Endodermal cell (in vitro differentiated cells): Measurements from ENCODE around the gene AXDND1. TPM values are rescaled to one million over a fixed set of nuclear protein-coding genes. Genes with fewer than 3 reads are reported as not detected.
"Not testable (repeated sequence)": the region's sequence is repeated elsewhere in the genome, so short reads cannot be mapped to it uniquely, and the experiment has no call there.

Experiments used
- DNase-seq: peaks from one replicate; pipeline ENCODE4 v3.0.0-alpha.2; 2017
- H3K27ac ChIP-seq: 2 replicates; pipeline ENCODE4 v1.5.1; 2013; ENCODE audit warnings: mild to moderate bottlenecking, low read depth, low read length, moderate library complexity
- H3K27me3 ChIP-seq: 2 replicates; pipeline ENCODE4 v1.6.1; 2013; ENCODE audit warnings: mild to moderate bottlenecking, low read length, moderate library complexity; ENCODE audit not compliant: insufficient read depth, control insufficient read depth, poor library complexity, severe bottlenecking
- H3K36me3 ChIP-seq: 2 replicates; pipeline ENCODE4 v1.7.0; 2013; ENCODE audit warnings: mild to moderate bottlenecking, low read length, moderate library complexity; ENCODE audit not compliant: control insufficient read depth, insufficient read depth
- H3K4me1 ChIP-seq: one replicate; pipeline ENCODE4 v1.7.0; 2013; ENCODE audit warnings: low read length; ENCODE audit not compliant: control insufficient read depth, insufficient read depth
- H3K4me3 ChIP-seq: 2 replicates; pipeline ENCODE4 v1.5.1; 2013; ENCODE audit warnings: mild to moderate bottlenecking, low read length, moderate library complexity
- H3K9ac ChIP-seq: 2 replicates; pipeline ENCODE4 v1.6.1; 2013; ENCODE audit warnings: mild to moderate bottlenecking, low read length, moderate library complexity; ENCODE audit not compliant: poor library complexity, severe bottlenecking; ENCODE audit errors: extremely low read depth
- H3K9me3 ChIP-seq: 2 replicates; pipeline ENCODE4 v1.6.1; 2013; ENCODE audit warnings: mild to moderate bottlenecking, low read length, moderate library complexity; ENCODE audit not compliant: control insufficient read depth
- H3K27ac Mint-ChIP-seq: 2 replicates; pipeline ENCODE4 v1.8.0; 2020; ENCODE audit warnings: mixed read lengths
- H3K27me3 Mint-ChIP-seq: 2 replicates; pipeline ENCODE4 v1.8.0; 2021; ENCODE audit warnings: mild to moderate bottlenecking, mixed read lengths; ENCODE audit not compliant: insufficient read depth
- H3K36me3 Mint-ChIP-seq: 2 replicates; pipeline ENCODE4 v1.8.0; 2020; ENCODE audit warnings: low read depth, mixed read lengths
- H3K4me1 Mint-ChIP-seq: 2 replicates; pipeline ENCODE4 v1.8.0; 2020; ENCODE audit warnings: mixed read lengths
- H3K4me3 Mint-ChIP-seq: 2 replicates; pipeline ENCODE4 v1.8.0; 2020; ENCODE audit warnings: mild to moderate bottlenecking, moderate library complexity, mixed read lengths
- H3K9me3 Mint-ChIP-seq: 2 replicates; pipeline ENCODE4 v1.8.0; 2020; ENCODE audit warnings: mild to moderate bottlenecking, mixed read lengths
- CTCF ChIP-seq: fragments of 200-600 bp; sonication (generic); conservative IDR thresholded peaks from 2 replicates; pipeline ENCODE4 v1.5.0; 2021; ENCODE audit warnings: antibody characterized with exemption, mild to moderate bottlenecking
- WGBS, 2 experiments: methylation state at CpG; one replicate each; pipeline versions ENCODE4 v1.1.5 to v1.1.7; 2013; ENCODE audit warnings: missing lambda C conversion rate in 2 of 2, mixed read lengths in 1 of 2; ENCODE audit not compliant: insufficient coverage in 1 of 2, insufficient read length in 1 of 2; 5-methylcytosine and 5-hydroxymethylcytosine counted together
- total RNA-seq, 2 donors: library from RNA; stranded (reverse); fragmentation: NEBNext Ultra II Directional in 1 of 2; extraction: Animal tissue kit (Norgen Biotek cat#: 25700) in 1 of 2; gene quantifications; 2 replicates in 1 of 2; 3 replicates in 1 of 2; pipeline ENCODE4 v1.2.1, GENCODE V29; 2021

AXDND1 gene
- total RNA-seq, 2 donors from 2014 or later = 0.69 to 1.3 TPM

GRCh38 chr1:179440971-179441370 is 75.2 kb downstream of the AXDND1 start:
- H3K27me3 ChIP-seq = no peaks in the 10 kb centered on the region
- Mint-ChIP-seq H3K4me3 (no peak overlapping the region), H3K27ac (no peak overlapping the region), H3K4me1 (peaks cover 2% of the 10 kb centered on the region), H3K27me3 (no peaks in the 10 kb centered on the region), H3K36me3 (peaks cover 9% of the 10 kb centered on the region), H3K9me3 (peaks cover 58% of the 10 kb centered on the region)
- no peak for TF ChIP-seq CTCF
- 90 to 93% methylated on average over 7 of the region's 7 CpGs for WGBS, 2 experiments
- no peak overlapping the region for H3K27ac ChIP-seq
- H3K9me3 ChIP-seq = peaks cover 74% of the 10 kb centered on the region
- no peak for DNase-seq
- no peaks in the 10 kb centered on the region for H3K36me3 ChIP-seq
- H3K9ac ChIP-seq = no peak overlapping the region
- peak overlapping the region; percentile 50 for H3K4me3 ChIP-seq
- no peaks in the 10 kb centered on the region for H3K4me1 ChIP-seq

DNA sequence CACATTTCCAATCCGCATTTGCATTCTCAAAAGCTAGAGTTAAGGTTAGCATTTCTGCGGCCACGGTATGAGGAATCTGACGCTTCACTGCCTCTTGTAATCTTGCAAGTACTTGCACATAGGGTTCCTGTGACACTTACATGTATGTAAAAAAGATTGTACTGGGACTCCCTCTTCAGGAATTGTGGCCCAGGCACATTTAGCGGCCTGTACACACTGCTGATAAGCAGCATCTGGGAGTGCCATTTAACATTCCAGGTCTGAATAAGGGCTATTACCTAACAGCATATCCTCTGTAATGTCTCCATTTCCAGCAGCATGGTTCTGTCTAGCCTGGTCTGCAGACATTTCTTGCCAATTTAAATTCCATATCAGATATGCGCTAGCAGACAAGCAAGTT is 75.7 kb downstream of the AXDND1 start:
- peak overlapping the region; percentile 50 for H3K4me3 ChIP-seq
- no peak overlapping the region for H3K27ac ChIP-seq
- WGBS, 2 experiments = 76 to 78% methylated on average over 6 of the region's 6 CpGs
- no peak for DNase-seq
- Mint-ChIP-seq H3K4me3 (no peak overlapping the region), H3K9me3 (peaks cover 52% of the 10 kb centered on the region), H3K27me3 (no peaks in the 10 kb centered on the region), H3K27ac (no peak overlapping the region), H3K36me3 (peaks cover 6% of the 10 kb centered on the region), H3K4me1 (peaks cover 2% of the 10 kb centered on the region)
- no peaks in the 10 kb centered on the region for H3K36me3 ChIP-seq
- no peaks in the 10 kb centered on the region for H3K27me3 ChIP-seq
- no peak for TF ChIP-seq CTCF
- H3K9ac ChIP-seq = no peak overlapping the region
- no peaks in the 10 kb centered on the region for H3K4me1 ChIP-seq
- peaks cover 69% of the 10 kb centered on the region for H3K9me3 ChIP-seq

DNA sequence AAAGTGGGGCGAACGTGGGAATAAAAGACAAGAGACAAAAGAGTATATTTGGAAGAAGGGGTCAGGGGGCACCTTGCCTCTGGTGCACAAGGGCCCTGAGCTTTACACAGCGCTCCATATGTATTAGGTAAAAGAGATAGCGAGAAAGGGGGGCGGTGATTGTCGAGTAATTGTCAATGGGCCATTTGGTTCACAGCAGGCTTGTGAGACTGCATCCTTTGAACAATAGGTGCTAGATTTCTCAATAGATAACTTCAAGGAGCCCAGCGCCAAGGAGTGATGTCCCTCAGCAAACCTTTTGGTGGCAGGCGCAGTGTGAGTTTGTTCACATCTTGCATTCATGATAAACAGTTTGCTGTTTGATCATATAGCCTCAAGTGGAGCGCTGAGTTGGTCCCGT is 77.1 kb downstream of the AXDND1 start:
- peak overlapping the region; percentile 70 for H3K4me3 ChIP-seq
- not testable (repeated sequence) for H3K36me3 ChIP-seq, H3K27me3 Mint-ChIP-seq, H3K27me3 ChIP-seq, H3K27ac Mint-ChIP-seq, H3K4me1 ChIP-seq, H3K27ac ChIP-seq, H3K4me1 Mint-ChIP-seq, H3K9ac ChIP-seq, H3K4me3 Mint-ChIP-seq, H3K36me3 Mint-ChIP-seq
- WGBS, 2 experiments = 66 to 82% methylated on average over 4 to 10 of the region's 10 CpGs
- peaks cover 64% of the 10 kb centered on the region for H3K9me3 ChIP-seq
- H3K9me3 Mint-ChIP-seq = peaks cover 39% of the 10 kb centered on the region
- peak; percentile 67 for DNase-seq

GRCh38 chr1:179445593-179445992 is 79.8 kb downstream of the AXDND1 start:
- Histone ChIP-seq H3K9me3 (peaks cover 38% of the 10 kb centered on the region), H3K9ac (no peak overlapping the region), H3K27me3 (no peaks in the 10 kb centered on the region), H3K4me3 (no peak overlapping the region), H3K36me3 (no peaks in the 10 kb centered on the region), H3K4me1 (no peaks in the 10 kb centered on the region), H3K27ac (no peak overlapping the region)
- no peak for TF ChIP-seq CTCF
- Mint-ChIP-seq H3K27me3 (no peaks in the 10 kb centered on the region), H3K27ac (no peak overlapping the region), H3K36me3 (peaks cover 6% of the 10 kb centered on the region), H3K4me1 (peaks cover under 1% of the 10 kb centered on the region), H3K4me3 (no peak overlapping the region), H3K9me3 (peaks cover 26% of the 10 kb centered on the region)
- DNase-seq = no peak
